RPMI7951 (cell line): ENCODE results near the gene FRRS1L. TPM values are rescaled to one million over a fixed set of nuclear protein-coding genes. Genes with fewer than 3 reads are reported as not detected.

ENCODE experiments used
- DNase-seq: peaks from one replicate; pipeline ENCODE4 v3.0.0-alpha.2; 2012; ENCODE audit warnings: low read depth
- total RNA-seq: library from RNA; depleted of rRNA; stranded (reverse); fragments of >200 nt; shearing (Covaris generic); gene quantifications from 2 replicates; pipeline ENCODE4 v1.2.3, GENCODE V29; 2014

The FRRS1L gene
- total RNA-seq, 1 experiment from 2014 or later = not detected

GRCh38 chr9:109107402-109108240 lies 59.4 kb downstream of the FRRS1L start:
- DNase-seq = peak; percentile 79

DNA sequence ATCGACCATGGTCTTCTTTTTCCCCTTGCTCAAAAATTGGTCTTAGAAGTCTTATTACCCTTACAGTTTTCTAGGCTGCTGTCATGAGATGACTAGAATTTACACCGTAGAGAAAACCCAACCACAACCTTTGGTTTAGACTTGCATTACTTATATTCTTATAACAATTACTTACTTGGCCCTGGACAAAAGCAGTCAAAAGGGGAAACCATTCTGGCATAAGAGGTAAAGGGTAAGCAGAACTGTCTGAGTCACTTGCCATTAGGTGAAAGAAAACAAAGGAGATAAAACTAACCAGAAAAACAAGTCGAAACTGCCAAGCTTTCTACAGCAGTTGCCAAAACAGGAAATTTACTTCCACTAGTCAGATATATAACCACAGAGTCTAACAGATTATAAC lies 65.2 kb downstream of the FRRS1L start:
- peak; percentile 82 for DNase-seq

DNA sequence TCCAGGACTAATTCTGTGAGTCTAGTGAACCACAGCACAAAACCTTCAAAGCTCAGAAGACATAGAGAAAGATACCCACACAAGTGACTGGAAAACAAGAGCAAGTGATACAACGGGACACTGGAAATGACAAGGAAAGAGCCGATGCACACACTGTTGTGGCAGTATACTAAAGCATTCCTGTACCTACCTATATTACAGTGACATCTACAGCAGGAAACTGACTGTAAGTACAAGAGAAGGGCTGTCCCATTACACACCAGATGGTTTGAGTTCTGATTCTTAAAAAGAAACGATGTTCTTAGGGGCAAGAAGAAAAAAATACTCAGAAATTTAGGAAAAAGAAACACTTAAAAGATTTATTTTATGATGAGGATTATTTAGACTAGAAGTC lies 65.8 kb downstream of the FRRS1L start:
- no peak for DNase-seq

DNA sequence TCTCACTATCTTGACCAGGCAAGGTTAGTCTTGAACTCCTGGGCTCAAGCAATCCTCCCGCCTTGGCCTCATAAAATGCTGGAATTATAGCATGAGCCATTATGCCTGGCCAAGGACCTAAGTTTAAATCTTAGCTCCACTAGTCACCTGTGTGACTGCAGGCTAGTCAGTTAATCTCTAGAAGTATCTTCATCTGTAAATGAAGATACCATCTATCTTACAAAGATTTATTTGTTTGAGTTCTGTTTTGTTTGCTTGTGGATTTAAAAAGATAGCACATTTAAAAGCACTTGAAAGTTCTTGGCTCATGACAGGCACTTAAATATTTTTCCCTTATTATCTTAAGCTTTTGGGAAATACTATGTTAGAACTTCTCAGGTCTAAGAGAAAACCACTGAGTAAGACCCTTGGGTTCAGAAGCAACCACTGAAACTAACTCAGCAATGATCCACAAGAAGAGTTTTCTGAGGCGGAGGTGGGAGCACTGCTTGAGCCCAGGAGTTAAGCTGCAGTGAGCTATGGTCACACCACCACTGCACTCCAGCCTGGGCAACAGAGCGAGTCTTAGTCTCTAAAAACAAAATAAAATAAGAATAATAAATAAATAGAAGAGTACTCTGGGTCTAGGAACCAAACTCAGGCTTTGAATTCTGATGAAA lies 66.4 kb downstream of the FRRS1L start:
- DNase-seq = no peak

DNA sequence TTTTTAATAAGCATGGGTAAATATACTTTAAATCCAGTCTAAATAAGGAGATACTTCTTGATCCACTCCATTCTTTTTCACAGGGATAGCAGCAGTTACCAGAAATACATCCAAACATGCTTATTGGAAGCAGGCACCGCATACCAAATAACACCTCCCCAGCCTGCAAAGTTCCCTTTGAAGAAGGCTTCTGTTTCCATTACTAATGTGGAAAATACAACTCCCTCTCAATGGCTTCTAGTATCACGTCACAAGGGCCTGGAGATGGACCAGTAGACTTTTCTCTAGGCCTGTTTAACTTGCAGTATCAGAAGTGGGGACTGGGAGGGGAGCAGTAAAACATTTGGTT lies 68.1 kb downstream of the FRRS1L start:
- DNase-seq = no peak

DNA sequence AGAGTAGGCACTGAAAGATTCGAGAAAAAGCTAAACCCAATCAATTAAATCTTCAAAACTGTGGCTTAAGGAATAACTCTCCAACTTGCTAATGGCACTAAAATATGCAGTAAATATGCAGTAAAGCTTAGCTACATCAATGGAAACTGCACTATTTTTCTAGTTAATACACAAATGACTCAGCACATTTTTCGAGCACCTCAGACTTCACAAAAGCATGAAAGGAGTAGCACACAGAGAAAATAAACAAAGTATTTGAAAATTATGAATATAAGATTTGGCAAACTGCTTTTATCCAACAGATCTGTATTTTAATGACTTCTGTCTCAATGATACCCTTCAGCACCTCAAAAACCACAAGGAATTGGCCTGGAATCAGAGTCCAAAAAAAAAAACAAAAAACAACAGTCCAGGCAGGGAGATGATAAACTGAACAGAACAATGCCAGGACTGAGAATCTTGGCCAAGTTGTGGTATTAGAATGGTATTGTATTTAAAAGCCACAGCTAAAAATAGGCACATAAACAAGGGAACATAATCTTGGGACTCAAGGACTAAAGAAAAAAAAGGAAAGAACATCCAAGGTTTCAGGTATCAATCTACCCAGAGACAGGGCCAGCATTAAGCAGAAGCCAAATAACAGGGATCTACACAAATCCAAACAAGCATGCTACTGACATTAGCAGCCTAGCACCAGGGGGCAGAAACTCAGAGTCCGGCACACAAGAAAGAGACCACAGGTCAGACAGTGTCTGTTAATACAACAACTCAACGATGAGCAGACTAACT lies 68.7 kb downstream of the FRRS1L start:
- DNase-seq = peak; percentile 90

GRCh38 chr9:109097146-109097545 lies 69.9 kb downstream of the FRRS1L start:
- DNase-seq = no peak

GRCh38 chr9:109095321-109095720 lies 71.7 kb downstream of the FRRS1L start:
- no peak for DNase-seq

DNA sequence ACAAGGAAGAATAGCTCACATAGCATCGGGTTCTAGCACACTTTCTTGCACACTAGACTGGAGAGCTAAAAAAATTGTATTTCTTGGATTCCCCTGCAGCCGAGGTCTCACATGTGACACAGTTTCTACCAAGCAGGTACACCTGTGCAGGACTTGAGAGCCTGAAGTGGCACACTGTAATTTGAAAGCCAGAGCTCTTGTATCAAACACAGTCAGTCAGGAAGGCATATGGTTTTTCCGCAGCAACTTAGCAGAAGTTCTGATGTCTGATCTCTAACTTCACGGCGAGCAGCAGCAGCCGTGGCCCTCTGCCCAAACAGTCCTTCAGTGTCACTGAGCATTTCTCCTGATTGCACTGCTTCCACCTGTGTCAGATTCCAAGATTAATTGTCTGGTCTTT lies 72.8 kb downstream of the FRRS1L start:
- DNase-seq = no peak

DNA sequence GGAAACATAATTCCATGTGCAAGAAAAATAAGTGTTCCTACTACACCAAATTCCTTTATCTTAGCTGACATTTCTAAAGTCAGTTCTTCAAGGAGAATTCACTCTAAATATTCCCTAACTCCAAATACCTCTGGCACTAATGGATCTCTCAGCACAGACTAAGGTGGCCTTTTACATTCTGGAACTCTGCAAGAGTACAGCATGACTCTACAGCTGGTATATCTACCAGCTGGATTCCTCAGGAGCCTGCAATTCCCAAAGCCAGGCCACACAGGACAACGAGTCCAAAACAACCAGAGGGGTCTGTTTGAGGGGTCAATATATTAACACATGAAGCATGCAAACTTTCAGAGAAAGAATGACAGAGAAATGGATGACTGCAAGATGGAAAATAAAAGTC lies 74.5 kb downstream of the FRRS1L start:
- no peak for DNase-seq

- no peak for DNase-seq
These were observed 74.9 kb downstream of the FRRS1L start for GRCh38 chr9:109092051-109092580.

DNA sequence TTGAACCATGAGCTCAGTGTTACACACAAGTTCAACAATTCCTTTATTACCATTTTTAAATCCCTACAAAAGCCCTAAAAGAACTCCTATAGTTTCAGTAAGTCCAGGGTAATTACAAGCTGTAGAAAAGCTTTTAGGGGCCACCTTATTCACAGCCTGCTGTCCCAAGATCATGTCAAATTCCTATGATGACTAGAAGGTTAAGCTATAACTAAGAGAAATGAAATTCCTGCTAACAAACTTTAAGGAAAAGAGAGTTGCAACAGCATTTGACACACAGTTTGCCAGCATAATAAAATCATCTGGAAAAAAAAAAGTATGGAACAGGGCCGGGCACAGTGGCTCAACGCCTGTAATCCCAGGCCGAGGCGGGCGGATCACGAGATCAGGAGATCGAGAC lies 78.8 kb downstream of the FRRS1L start:
- no peak for DNase-seq

- DNase-seq = no peak
These were observed 79.3 kb downstream of the FRRS1L start for GRCh38 chr9:109087795-109088194.

DNA sequence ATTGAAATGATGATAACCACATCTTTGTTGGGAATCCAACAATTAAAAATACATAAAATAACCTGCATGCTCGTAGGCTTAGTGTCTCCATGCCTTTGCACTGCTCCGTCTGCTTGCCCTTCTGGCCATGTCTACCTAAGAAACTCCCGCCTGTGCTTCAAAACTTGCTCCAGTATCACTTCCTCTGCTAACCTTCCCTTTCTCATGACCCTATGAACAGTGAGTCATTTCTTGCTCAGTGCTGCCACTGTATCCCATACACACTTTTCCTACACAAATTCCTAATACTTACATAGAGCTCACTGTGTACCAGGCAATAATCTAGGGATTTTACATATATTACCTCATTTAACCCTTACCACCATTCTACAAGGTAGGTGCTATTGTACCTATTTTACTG lies 80.8 kb downstream of the FRRS1L start:
- peak; percentile 28 for DNase-seq

DNA sequence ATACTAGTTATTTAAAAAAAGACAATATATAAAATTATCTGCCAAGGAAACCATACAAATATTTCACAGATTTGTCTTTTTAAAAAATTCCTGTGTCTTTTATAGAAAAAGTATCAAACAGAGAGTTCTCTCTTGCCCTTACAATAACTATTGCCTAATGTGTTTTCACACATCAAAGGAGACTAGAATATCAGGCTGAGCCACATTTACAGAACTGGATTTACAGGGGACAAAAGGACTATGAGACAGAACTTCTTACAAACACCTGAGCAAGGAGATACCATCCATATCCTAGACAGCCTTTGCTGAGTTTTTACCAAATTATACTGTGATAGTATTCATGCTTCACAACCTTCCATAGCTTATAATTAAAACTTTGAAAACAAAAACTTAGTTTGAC lies 81.5 kb downstream of the FRRS1L start:
- DNase-seq = no peak

DNA sequence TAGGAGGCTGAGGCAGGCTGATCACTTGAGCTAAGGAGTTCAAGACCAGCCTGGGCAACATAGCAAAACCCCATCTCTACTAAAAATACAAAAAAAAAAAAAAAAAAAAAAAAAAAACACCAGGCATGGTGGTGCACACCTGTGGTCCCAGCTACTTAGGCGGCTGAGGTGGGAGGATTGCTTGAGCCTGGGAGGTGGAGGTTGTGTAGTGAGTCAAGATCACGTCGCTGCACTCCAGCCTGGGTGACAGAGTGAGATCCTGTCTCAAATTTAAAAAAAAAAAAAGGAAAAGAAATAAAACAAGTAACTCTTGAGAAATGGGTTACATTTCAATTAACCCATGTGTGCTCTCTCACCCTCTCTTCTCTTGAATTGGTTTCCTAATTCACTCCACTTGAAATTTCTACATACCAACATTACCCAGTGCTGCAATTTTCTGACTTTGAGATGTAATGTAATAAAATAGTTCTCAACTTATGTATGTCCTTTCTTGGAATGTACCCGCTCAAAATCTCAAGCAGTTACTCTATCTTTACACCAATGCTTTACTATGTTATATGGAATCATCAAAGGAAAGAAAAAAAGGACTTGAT lies 83.1 kb downstream of the FRRS1L start:
- no peak for DNase-seq

DNA sequence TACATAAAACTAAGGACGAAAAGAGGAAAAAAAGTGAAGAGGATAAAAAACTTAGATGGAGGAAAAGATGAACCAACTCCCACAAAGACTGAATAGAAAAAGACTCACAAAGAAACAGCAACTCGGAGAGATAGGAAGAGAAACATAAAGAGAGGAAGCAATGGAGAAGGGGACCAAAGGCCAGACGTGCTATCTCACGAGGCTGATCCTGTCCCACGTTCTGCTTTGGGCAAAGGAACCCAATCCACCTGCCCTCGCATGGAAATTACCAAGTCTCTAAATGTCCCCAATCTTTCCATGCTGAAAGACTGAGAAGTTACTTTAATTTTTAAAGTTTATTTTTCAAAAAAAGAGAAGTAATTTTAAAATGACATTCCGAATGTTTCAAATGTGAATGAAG lies 83.9 kb downstream of the FRRS1L start:
- no peak for DNase-seq

DNA sequence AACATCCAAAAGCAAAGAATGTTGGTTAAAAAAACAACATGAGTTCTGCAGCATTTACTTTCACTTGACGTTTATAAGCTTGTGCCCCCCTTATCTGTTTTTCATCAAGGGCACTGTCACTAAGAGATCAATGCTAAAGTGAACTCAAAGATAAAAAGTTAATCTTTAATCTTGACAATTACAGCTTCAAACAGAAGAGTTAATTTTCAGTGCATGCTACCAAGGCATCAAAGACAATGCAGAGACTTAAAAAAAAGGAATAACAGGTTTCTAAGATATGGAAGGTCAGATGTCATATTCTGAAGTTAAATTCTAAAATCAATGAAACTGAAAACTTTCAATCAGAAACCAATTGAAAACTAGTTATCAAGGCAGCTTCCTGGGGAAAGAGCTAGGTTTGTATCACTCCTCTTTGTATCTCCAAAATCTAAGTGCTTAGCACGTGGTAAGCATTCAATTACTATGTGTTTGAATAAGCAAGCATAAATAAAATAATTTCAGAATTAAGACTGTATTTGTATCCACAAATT lies 84.9 kb downstream of the FRRS1L start:
- DNase-seq = no peak
